HUDEP-2 (cell line): ENCODE results near the gene AIFM3.
"Not testable (repeated sequence)": the region's sequence is repeated elsewhere in the genome, so short reads cannot be mapped to it uniquely, and the experiment has no call there.

Experiments used
- DNase-seq, 76 experiments: peaks; one replicate each; lab custom pipeline; 2025; ENCODE audit not compliant: unreplicated experiment in 76 of 76; lab: John Stamatoyannopoulos, UW

The AIFM3 gene

GRCh38 chr22:20966883-20967696 is at the start of gene AIFM3:
TSS of gene AIFM3 (plus strand) at chr22:20967255. CDS start at chr22:20967945, 690 bp downstream.
- no peak for DNase-seq

GRCh38 chr22:20918663-20919218 is 48.3 kb upstream of the AIFM3 start:
- DNase-seq = peak in 7 of 76 experiments; percentile 2 to 24 (median 10)

- no peak for DNase-seq
Measured at GRCh38 chr22:20919718-20920117, 47.3 kb upstream of the AIFM3 start.

GRCh38 chr22:20920881-20921203 is 46.2 kb upstream of the AIFM3 start:
- no peak for DNase-seq

GRCh38 chr22:20922141-20922751 is 44.8 kb upstream of the AIFM3 start:
- DNase-seq = no peak

GRCh38 chr22:20926243-20926642 is 40.8 kb upstream of the AIFM3 start:
- no peak for DNase-seq

GRCh38 chr22:20927940-20928572 is 39.0 kb upstream of the AIFM3 start:
- DNase-seq = no peak

- no peak for DNase-seq
Measured at GRCh38 chr22:20928573-20928967, 38.5 kb upstream of the AIFM3 start.

- DNase-seq = no peak
Measured at GRCh38 chr22:20930004-20930403, 37.1 kb upstream of the AIFM3 start.

GRCh38 chr22:20930435-20930834 is 36.6 kb upstream of the AIFM3 start:
- DNase-seq = not testable (repeated sequence)

- DNase-seq = no peak
Measured at GRCh38 chr22:20931126-20931654, 35.9 kb upstream of the AIFM3 start.

GRCh38 chr22:20933910-20934309 is 33.1 kb upstream of the AIFM3 start:
- no peak for DNase-seq

- not testable (repeated sequence) for DNase-seq
Measured at GRCh38 chr22:20935049-20935448, 32.0 kb upstream of the AIFM3 start.

GRCh38 chr22:20935780-20936539 is 31.1 kb upstream of the AIFM3 start:
- not testable (repeated sequence) for DNase-seq

- no peak for DNase-seq
Measured at GRCh38 chr22:20937031-20937793, 29.8 kb upstream of the AIFM3 start.

- no peak for DNase-seq
Measured at GRCh38 chr22:20937794-20938671, 29.0 kb upstream of the AIFM3 start.

- not testable (repeated sequence) for DNase-seq
Measured at GRCh38 chr22:20939457-20940185, 27.4 kb upstream of the AIFM3 start.

- DNase-seq = no peak
Measured at GRCh38 chr22:20940186-20940651, 26.8 kb upstream of the AIFM3 start.
